ENCODE data around the gene ADAMTSL1.

DNA sequence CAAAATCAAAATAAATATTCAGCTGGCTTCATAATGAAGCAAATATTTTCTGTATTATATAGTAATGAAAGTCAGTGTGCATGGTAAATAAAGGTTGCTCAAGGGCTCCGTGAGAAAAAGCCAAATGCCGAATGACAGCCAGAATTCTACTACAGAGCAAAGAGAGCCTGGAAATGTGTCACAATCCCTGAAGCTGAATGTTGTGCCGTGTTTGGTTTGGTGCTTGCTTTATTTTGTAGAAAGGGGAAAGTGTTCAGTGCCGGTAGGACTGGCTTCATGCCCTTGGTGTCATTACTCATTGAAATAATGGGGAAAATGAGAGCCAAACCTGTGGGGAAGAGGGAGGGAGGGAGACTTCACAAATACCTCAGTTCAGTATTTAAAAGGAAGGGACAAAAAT is 26.8 kb upstream of the ADAMTSL1 start:
- TF ChIP-seq CTCF (IDR thresholded peaks at IDR 0.05; ENCODE audit: low read depth, low read length) (no peak), EZH2phosphoT487 (IDR thresholded peaks at IDR 0.05; ENCODE audit: low read depth) (no peak)

Measured in OCI-LY3 (cell line).